Keratinocyte (primary cell): ENCODE measurements around the gene IPMK.

Experiments used
- EZH2 ChIP-seq: IDR thresholded peaks from one replicate; pipeline ENCODE4 v1.6.1; 2012; ENCODE audit warnings: inconsistent platforms, mild to moderate bottlenecking, low read length, moderate library complexity
- TF ChIP-seq, protein P1 (sequence below), 3 experiments: IDR thresholded peaks in 1 of 3; conservative IDR thresholded peaks in 1 of 3; optimal IDR thresholded peaks in 1 of 3; 2 replicates in 2 of 3; 3 replicates in 1 of 3; pipeline versions ENCODE3 to v1.5.1; 2011; ENCODE audit warnings: low read length in 3 of 3, mild to moderate bottlenecking in 3 of 3, moderate library complexity in 2 of 3, control low read depth in 1 of 3, inconsistent platforms in 1 of 3; ENCODE audit not compliant: insufficient read depth in 2 of 3; ENCODE audit errors: extremely low read depth in 1 of 3

- TF ChIP-seq, protein P1, sequence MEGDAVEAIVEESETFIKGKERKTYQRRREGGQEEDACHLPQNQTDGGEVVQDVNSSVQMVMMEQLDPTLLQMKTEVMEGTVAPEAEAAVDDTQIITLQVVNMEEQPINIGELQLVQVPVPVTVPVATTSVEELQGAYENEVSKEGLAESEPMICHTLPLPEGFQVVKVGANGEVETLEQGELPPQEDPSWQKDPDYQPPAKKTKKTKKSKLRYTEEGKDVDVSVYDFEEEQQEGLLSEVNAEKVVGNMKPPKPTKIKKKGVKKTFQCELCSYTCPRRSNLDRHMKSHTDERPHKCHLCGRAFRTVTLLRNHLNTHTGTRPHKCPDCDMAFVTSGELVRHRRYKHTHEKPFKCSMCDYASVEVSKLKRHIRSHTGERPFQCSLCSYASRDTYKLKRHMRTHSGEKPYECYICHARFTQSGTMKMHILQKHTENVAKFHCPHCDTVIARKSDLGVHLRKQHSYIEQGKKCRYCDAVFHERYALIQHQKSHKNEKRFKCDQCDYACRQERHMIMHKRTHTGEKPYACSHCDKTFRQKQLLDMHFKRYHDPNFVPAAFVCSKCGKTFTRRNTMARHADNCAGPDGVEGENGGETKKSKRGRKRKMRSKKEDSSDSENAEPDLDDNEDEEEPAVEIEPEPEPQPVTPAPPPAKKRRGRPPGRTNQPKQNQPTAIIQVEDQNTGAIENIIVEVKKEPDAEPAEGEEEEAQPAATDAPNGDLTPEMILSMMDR (optimal IDR thresholded peaks at IDR 0.05 in 1 of 3, IDR thresholded peaks at IDR 0.05 in 1 of 3, conservative IDR thresholded peaks at IDR 0.05 in 1 of 3; ENCODE audit: extremely low read depth in 1 of 3, insufficient read depth in 2 of 3, low read length in 3 of 3): no peak
- no peak for TF ChIP-seq EZH2
These were observed 94.3 kb downstream of the IPMK start for GRCh38 chr10:58173391-58173790.
